ENCODE data around the gene ADCY2.

- TF ChIP-seq CTCF (IDR thresholded peaks at IDR 0.05) (no peak), POLR2AphosphoS5 (IDR thresholded peaks at IDR 0.05) (no peak)
Measured at GRCh38 chr5:7540736-7541485, 145.0 kb downstream of the ADCY2 start.
